GM18909 (cell line): ENCODE results near the gene ZNF772.
A peak's percentile ranks its signal among the peaks of the same experiment; 100 is the strongest.
"Not testable (repeated sequence)": the region's sequence is repeated elsewhere in the genome, so short reads cannot be mapped to it uniquely, and the experiment has no call there.

Experiments used
- ATAC-seq: cut with Tn5 transposase; IDR thresholded peaks from one replicate; pipeline ENCODE4 v1.9.1; 2021; ENCODE audit warnings: mild to moderate bottlenecking; ENCODE audit not compliant: unreplicated experiment, poor library complexity

ZNF772 gene

DNA sequence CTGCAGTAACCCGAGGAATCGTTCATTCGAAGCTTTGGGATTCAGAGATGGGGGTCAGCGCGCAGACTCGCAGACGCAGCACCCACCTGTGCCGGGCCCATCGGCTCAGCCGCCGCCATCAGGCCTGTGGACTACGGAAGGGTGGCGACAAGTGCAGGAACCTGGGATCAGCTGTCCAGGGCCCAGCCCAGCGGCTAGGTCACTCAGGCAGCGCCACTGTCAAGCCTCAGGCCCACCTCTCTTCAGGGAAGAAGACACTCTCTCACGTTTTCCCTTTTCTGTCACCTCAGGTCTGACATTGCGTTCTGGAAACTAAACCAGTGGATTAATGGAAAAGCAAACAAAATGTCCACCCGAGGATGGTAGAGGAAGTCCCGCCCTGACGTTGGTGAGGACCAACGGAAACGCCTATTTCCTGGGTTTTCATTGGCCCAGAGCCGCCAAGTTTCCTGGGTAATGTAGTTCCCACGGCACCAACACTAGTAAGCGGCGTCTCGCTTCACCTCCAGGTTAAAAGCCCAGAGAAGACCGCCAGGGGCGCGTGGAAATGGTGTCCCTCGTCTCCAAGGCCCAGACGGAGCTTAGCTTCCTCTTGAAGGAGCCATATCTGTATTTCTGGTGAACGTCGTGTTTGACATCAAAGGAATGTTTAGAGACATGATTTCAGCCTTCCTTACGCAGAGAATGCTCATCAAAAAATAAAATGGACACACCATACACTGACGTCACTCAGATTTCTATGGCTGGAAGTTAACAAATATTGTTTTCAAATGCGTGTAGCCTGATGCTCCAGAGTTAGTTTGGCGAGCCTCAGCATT lies at the start of gene ZNF772:
TSS of gene ZNF772 (minus strand) at position 376 of the 818 bp plus-strand sequence. CDS start at position 119, 257 bp downstream.
- ATAC-seq, result peak; percentile 94

- not testable (repeated sequence) for ATAC-seq
Measured at GRCh38 chr19:57518021-57518420, 40.7 kb upstream of the ZNF772 start.

- ATAC-seq, result no peak
Measured at GRCh38 chr19:57515255-57515654, 37.9 kb upstream of the ZNF772 start.

DNA sequence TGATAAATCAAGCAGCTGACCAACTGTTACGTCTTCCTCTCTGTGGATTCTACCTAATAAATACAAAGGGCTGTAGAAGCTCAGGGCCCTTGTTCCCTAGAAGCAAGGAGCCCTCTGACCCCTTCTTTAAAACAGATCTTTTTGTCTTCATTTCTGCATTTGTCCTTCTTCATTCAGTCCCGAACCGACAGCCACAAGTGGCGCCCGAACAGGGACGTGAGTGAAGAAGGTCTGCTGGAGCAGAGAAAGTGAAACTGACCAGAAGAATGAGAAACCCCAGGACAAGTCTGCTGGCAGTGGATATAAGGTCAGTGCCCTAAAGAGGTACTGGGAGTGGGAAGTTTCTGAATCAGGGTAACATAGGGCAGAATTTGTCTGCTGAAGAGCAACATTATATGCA lies 35.5 kb upstream of the ZNF772 start:
- ATAC-seq, result no peak

- ATAC-seq, result no peak
Measured at GRCh38 chr19:57511484-57511883, 34.1 kb upstream of the ZNF772 start.

GRCh38 chr19:57506163-57506562 lies 28.8 kb upstream of the ZNF772 start:
- no peak for ATAC-seq

DNA sequence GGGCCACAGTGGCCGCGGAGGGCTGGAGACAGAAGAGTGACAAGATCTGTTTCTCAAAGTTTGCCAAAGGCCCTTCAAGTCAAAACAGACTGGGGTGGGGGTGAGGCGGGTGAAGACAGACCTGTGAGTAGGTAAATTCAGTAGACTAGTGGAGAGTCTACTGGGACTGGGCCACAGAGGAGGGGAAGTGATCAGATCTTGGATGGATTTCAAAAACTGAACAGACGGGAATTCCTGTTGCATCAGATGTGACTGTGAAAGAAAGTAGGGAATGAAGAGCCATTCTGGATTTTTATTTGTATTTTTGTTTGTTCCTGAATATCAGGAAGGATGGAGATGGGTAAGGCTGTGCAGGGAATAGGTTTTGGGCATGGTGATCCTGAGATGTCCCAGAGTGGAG lies 23.0 kb upstream of the ZNF772 start:
- not testable (repeated sequence) for ATAC-seq

DNA sequence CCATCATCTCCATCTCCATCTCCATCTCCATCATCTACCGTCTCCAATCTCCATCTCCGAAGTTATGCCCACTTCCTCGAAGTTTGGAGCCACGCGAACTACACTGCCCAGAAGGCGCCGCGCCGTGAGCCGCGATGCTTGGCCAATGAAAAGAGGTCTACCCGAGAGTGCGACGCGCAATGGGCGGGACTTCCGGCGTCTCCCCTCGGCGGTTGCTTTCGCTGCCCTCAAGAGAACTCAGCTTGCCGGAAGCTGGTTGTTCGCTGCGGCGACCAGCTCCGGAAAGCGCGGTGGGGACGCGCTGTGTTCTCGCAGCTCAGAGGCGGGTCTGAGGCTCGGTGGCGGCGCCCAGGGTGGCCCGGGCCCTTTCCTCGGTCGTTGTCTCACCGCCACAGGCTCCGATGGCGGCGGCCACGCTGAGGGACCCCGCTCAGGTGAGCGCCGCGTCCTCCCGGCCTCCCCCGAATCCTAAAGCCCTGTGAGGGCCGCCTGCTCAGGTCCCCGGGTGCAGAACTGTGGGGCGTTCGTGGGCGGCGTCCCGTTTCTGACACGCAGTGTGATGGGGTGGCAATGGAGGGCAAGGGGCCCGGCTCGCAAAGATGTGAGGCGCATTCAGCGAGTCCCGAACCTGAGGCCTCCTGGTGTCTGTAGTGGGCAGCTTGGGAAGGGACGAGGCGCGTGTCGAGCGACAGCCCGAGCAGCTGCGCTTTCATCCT lies 22.5 kb upstream of the ZNF772 start, which contains the start of gene ZNF773:
TSS of gene ZNF773 (plus strand) at position 259 of the 716 bp plus-strand sequence. CDS start at position 402, 143 bp downstream.
- ATAC-seq, result peak; percentile 99

GRCh38 chr19:57499332-57499679 lies 21.9 kb upstream of the ZNF772 start:
- not testable (repeated sequence) for ATAC-seq

DNA sequence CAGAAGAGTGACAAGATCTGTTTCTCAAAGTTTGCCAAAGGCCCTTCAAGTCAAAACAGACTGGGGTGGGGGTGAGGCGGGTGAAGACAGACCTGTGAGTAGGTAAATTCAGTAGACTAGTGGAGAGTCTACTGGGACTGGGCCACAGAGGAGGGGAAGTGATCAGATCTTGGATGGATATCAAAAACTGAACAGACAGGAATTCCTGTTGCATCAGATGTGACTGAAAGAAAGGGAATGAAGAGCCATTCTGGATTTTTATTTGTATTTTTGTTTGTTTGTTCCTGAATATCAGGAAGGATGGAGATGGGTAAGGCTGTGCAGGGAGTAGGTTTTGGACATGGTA lies 10.9 kb upstream of the ZNF772 start:
- not testable (repeated sequence) for ATAC-seq

DNA sequence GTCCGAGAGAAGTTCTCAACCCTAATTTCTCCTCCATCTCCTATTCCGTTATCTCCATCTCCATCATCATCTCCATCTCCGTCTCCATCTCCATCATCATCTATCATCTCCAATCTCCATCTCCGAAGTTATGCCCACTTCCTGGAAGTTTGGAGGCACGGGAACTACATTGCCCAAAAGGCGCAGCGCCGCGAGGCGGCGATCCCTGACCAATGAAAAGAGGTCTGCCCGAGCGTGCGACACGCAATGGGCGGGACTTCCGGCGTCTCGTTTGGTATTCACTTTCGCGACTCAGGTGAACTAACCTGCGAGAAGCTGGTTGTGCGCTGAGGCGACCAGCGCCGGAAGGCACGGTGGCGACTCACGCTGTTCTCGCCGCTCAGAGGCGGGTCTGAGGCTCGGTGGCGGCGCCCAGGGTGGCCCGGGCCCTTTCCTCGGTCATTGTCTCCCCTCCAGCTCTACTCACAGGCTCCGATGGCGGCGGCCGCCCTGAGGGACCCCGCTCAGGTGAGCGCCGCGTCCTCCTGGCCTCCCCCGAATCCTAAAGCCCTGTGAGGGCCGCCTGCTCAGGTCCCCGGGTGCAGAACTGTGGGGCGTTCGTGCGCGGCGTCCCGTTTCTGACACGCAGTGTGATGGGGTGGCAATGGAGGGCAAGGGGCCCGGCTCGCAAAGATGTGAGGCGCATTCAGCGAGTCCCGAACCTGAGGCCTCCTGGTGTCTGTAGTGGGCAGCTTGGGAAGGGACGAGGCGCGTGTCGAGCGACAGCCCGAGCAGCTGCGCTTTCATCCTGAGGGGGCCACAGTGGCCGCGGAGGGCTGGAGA lies 10.3 kb upstream of the ZNF772 start, which contains the start of gene ZNF419:
TSS of gene ZNF419 (plus strand) at position 274 of the 822 bp plus-strand sequence. CDS start at position 475, 201 bp downstream.
- peak; percentile 92 for ATAC-seq

- no peak for ATAC-seq
Measured at GRCh38 chr19:57473646-57474045, 3.7 kb downstream of the ZNF772 start.

DNA sequence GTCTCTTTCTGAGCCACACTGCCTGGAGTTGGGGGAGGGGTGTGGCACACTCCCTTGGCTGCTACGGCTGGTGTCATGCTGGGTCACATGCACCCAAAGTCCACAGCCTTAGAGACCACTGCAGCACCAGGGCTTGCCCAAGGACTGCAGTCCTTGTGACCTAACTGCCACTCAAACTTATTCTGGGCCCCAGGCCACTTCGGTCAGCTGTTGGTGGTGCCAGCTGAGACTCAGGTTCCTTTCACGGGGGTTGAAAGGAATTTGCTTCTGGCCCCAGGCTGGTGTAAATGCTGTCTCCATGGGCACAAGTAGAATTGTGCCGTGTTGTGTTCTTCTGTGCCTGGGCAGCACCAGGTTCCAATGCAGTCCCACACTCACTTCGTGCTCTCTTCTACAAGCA lies 10.9 kb downstream of the ZNF772 start:
- ATAC-seq, result no peak

- ATAC-seq, result no peak
Measured at GRCh38 chr19:57465680-57466381, 11.5 kb downstream of the ZNF772 start.

DNA sequence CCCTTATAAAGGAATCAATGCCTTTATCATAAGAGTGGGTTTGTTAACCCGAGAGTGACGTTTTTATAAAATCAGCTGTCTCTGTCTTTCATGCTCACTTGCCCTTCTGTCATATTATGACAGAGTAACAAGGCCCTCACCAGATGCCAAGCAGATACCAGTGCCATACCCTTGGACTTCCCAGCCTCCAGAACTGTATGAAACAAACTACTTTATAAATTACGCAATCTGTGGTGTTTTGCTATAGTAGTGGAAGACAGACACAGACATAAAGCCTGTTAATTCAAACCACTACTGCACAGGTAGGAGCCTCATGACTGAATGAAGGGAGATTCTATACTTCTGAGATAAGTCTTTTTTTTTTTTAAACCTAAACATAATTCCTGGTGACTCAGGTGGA lies 25.1 kb downstream of the ZNF772 start:
- no peak for ATAC-seq

GRCh38 chr19:57443121-57443696 lies 34.2 kb downstream of the ZNF772 start:
- ATAC-seq, result no peak

GRCh38 chr19:57441979-57442752 lies 35.2 kb downstream of the ZNF772 start:
- ATAC-seq, result no peak

DNA sequence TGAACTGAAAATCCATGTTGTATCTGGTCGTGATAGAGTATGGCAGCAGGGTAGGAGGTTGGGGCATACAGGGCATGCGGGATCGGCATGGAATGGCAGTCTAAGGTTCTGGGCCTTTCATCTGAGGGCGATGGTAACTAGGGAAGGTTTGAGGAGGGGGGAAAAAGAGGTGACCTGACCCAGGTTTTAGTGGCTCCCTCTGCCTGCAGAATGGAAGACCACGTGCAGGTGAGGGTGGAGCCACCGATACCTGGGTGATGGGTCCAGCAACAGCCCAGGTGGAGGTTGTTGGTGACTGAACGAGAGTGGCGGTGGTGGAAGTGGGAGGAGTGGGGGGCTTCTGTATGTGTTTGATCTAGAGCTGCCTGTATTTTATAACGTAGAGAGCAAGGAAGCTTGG lies 38.4 kb downstream of the ZNF772 start:
- ATAC-seq, result no peak

GRCh38 chr19:57437931-57438330 lies 39.4 kb downstream of the ZNF772 start:
- no peak for ATAC-seq
